GM18861 (cell line): ENCODE results near the gene CMSS1.

ENCODE experiments used
- ATAC-seq: cut with Tn5 transposase; IDR thresholded peaks from one replicate; pipeline ENCODE4 v1.9.1; 2021; ENCODE audit not compliant: unreplicated experiment

Gene CMSS1

DNA sequence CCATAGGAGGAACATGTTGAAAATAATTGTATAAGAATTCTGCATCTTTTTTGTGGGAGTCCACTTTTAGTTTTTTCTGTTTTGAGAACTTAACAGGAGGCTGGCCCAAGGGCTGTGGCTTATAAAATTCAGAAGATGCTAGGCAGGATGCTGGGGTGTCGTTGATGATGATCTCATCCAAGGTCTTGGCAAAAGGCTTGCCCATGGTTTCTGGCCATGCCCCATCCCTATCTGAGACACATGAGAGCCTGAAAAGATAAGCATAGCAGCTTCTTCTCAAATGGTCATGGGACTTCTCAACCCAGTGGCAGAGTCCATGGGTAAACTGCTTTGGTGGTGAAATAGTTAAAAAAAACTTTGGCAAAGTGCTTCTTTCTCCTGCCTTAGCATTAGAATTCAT is 35.2 kb downstream of the CMSS1 start:
- no peak for ATAC-seq

DNA sequence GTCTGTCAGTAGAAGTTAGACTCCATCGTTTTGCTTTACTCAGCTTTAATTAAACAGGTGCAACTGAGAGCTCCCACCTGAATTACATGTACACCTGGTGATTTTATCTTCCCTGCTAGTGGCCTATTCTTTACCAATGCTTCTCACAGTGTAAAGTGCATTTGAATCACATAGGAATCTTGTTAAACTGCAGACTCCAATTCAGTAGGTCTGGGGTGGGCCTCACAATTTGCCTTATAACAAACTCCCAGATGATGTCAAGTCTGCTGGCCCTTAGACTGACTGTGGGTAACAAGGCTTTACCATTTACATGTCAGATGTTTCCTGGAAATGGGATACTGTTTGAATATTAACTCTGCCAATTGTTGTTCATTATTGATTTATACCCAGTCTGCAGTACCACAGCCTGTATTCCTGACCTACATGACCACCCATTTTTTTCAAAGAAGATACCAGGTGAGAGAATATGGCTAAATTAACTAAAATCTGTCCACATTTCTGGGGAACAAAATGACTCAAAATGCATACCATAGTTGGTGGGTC is 37.2 kb downstream of the CMSS1 start:
- ATAC-seq = no peak

GRCh38 chr3:99855900-99856299 is 38.2 kb downstream of the CMSS1 start:
- ATAC-seq = no peak

DNA sequence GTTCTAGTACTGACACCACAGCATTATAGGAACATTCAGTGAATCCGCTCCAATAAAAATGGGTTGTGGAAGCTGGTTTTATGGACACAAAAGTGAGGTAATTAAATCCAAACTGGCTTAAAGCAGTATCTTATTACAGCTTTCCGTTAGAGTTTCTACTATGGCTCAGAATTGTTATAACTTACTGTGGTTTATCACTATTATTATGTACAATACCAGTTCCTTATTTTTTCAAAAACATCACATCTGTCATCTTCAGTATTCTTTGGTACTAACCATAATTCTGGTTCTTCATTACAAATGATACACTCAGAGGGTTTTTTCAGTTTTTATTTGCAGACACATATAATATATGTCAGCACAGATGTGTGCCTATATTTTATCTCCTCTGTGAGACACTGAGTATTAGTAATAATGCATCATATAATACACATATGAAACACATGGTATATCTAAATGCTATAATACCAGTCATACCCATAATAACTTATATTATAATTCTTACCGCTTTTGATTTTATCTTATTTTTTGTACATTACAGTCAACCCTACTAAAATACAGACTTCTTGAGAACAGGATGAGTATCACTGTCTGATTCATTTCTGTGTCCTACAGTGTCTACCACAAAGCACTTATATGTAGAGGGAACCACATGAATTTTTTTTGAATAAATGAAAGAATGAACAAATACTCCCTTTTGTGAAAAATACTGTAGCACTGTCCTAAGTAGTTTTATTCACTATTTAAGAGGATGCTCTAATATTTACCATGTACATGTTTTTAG is 39.0 kb downstream of the CMSS1 start:
- no peak for ATAC-seq

DNA sequence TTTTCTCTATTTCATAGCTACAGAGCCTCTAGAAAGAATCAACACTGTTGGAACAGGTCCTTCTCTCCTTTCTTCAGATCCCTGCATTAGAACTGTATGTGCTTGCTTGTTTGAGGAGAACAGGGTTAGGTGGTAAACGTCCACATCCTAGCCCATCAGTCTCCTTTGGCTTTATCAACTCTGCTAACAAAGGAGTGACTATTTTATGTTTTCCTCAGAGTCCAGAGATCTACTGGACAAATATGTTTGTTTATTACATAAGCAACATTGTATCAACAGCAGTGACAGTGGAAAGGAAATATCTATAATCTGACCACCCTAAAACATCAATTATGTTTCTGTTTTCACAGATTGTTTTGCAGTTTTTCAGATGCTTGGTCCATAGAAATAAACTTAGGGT is 39.6 kb downstream of the CMSS1 start:
- ATAC-seq = no peak

DNA sequence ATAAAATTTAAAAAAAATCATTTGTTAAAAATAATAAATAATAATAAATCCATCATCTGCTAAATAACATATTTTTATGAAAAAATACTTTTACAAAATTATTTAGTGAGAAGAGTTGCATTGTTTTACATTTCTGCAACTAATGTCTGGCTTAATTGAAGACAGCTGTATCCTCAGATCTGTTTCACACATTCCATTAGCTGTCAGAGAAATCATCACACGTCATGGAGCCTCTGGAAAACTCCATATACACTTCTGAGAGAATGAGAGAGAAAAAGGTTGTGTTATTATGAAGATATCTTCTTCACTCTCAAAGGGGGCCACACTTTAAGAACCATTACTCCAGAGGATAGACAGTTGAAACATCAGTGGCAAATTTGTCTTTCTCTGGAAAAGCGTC is 40.8 kb downstream of the CMSS1 start:
- no peak for ATAC-seq

DNA sequence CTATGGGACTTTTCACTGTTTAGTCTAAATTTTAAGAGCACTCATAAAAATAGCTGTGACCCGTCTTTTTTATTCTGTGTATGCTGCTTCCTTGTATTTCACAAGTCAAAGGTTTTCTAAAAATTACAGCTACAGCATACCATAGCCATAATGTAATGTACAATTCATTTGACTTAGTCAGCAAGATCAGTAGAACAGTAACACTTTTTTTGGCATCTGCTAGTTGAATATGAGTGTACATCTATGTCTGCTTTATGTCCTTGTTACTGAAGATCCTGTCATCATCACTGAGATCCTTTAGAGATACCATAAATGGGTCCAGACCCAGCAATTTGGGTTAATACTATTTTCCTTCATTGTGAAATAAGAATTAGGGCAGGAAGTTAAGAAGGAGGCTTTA is 42.2 kb downstream of the CMSS1 start:
- no peak for ATAC-seq

- ATAC-seq = no peak
Observed at GRCh38 chr3:99861216-99861615, 43.6 kb downstream of the CMSS1 start.

- ATAC-seq = no peak
Observed at GRCh38 chr3:99862208-99862607, 44.5 kb downstream of the CMSS1 start.

DNA sequence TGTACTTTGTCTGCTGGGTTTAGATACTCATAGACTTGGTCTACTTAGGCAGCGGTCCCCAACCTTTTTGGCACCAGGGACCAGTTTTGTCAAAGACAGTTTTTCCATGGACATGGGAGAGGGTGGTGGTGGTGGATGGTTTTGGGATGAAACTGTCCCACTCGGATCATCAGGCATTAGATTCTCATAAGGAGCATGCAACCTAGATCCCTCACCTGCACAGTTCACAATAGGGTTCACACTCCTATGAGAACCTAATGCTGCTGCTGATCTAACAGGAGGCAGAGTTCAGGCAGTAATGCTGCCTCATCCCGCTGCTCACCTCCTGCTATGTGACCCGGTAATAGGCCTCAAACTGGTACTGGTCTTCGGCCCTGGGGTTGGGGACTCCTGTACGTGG is 45.3 kb downstream of the CMSS1 start:
- no peak for ATAC-seq

DNA sequence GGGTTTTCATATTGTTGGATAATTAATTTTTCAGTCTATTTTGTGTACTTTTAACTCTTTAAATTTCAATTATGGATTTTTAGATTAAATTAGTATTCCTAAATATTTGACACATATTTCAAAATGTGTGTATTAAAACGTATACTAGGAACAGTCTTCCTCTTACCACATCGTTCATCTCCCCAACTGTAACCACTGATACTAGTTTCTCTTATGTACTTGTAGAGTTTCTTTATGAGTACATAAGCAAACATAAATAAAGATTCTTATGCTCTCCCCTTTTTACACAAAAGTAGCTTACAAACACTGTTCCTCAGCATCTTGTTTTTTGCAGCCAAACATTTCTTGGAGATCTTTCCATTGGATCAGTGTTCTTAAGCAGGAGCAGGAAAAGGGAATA is 45.9 kb downstream of the CMSS1 start:
- ATAC-seq = no peak

DNA sequence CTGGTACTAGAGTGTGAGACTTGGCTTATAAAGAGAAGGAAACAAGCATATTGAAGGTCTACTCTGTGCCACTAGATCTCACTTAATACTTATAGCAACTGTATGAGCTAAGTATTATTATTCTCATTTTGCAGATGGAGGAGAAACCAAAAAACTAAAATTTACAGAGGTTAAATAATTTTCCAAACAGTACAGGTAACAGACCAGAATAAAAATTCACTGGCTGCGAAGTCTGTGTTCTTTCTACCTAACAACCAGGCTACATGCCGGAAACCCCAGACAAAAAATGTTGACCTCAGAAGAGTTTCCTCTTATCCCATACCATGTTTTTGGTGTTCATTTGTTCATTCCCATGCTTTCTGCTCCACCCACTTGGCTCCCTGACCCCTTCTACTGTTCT is 46.6 kb downstream of the CMSS1 start:
- no peak for ATAC-seq

DNA sequence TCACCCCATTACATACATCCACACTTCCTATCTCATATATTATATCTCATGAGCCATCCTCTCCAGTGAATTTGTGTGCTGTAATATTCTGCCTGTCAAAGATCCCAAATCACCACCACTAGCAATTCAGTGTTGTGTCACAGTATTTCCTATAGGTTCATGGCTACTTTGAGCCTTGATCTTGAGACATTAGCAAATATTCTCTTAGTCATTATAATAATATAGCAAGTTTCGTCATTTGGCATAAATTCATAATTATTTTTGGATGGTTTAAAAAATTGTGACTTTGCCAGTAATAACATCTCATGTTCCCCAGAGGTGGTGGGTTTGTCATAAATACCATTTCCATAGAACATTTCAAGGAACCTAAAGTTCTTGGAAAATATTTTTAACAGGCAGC is 47.7 kb downstream of the CMSS1 start:
- no peak for ATAC-seq

GRCh38 chr3:99866261-99866761 is 48.6 kb downstream of the CMSS1 start:
- no peak for ATAC-seq

- ATAC-seq = no peak
Observed at GRCh38 chr3:99867594-99868310, 50.1 kb downstream of the CMSS1 start.

GRCh38 chr3:99868311-99868646 is 50.6 kb downstream of the CMSS1 start:
- ATAC-seq = no peak

DNA sequence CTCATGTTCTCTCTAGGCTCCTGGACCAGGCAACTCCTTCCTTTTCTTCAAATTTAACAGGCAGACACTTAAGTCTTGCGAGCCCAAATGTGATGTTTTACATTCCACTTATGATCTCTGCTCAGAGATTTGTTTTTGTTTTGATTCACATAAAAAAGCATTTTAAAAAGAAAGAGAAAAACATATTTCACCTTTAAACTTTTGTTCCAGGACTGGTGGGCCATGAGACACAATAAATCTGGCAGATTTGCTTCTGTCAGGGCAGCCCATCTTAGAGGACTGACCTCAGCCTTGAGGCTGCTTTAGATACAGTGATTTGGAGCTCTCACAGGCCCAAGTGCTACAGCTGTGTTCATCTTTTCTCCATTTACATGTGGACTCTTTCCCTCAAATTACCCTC is 52.0 kb downstream of the CMSS1 start:
- ATAC-seq = no peak

DNA sequence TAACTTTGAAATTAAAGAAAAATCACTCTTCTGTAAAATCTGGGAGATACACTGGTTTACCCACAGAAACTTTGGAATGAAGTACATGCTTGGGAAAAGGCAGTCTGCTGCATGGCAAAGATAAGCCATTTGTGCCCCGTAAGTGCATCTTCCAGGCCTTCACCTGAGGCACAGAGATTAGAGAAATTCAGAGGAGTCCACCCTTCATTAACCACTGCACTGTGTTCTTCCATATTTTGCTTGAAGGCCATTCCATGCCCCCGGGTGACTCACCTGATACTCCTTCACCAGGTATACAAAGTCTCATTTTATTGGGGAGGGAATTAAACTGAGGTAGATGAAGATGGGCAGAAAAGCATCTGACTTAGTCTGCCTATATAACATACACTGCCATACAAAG is 53.0 kb downstream of the CMSS1 start:
- ATAC-seq = no peak

GRCh38 chr3:99871231-99872045 is 53.8 kb downstream of the CMSS1 start:
- ATAC-seq = no peak

DNA sequence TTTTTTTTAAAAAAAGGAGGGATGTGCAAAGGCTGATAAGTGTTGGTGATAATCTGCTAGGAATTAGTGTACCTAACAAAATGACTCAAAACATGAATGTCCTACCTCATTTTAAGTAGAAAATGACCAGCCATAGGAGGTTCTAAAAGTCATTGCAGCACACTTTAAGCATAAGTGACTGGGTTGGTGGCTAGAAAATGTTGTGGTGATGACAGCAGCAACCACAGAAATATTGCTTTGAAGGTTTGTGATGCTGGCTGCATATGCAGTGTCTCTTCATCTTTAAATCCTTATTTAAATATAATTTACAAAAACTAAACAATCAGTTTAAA is 55.2 kb downstream of the CMSS1 start:
- peak; percentile 51 for ATAC-seq

GRCh38 chr3:99873269-99874102 is 55.8 kb downstream of the CMSS1 start:
- ATAC-seq = no peak
